ENCODE measurements around the gene EIF3F. TPM values are rescaled to one million over a fixed set of nuclear protein-coding genes. Genes with fewer than 3 reads are reported as not detected.

The EIF3F gene
- total and polyA plus RNA-seq, 9 of the 15 experiments (the other 6 are each of a cell fraction or from before 2014, with no cell fraction given), result 50.1 to 259 (median 135) TPM

GRCh38 chr11:8022876-8023275 lies 35.7 kb downstream of the EIF3F start:
- intact Hi-C loops (cut with micrococcal nuclease), result no loop called here
- Histone ChIP-seq H3K9ac (ENCODE audit: insufficient read depth in 1 of 2, low read depth in 2 of 2, low read length in 2 of 2) (no peak overlapping the region), H3K36me3 (ENCODE audit: control insufficient read depth, insufficient read depth, low read length) (no peaks in the 10 kb centered on the region), H2AFZ (ENCODE audit: low read depth, low read length) (no peak overlapping the region), H3K4me1 (replicated peaks in 1 of 2; ENCODE audit: control insufficient read depth in 2 of 2, insufficient read depth in 2 of 2, low read length in 2 of 2) (peaks cover 0 to 11% of the 10 kb centered on the region in 2 experiments; a peak in 2 of 5 replicates), H3K27me3 (ENCODE audit: control insufficient read depth in 2 of 2, insufficient read depth in 2 of 2, low read length in 2 of 2) (peaks cover 12 to 23% of the 10 kb centered on the region in 2 experiments; a peak in 4 of 5 replicates), H3K4me2 (ENCODE audit: insufficient read depth, low read length) (no peak overlapping the region), H3K27ac (ENCODE audit: extremely low read depth, low read depth, low read length) (no peak overlapping the region), H3K4me3 (no peak overlapping the region), H3K9me1 (ENCODE audit: control insufficient read depth, insufficient read depth, low read length) (no peaks in the 10 kb centered on the region), H4K20me1 (replicated peaks; ENCODE audit: control insufficient read depth, insufficient read depth, low read length) (no peaks in the 10 kb centered on the region), H3K9me3 (replicated peaks; ENCODE audit: control insufficient read depth, insufficient read depth, low read depth, low read length) (no peaks in the 10 kb centered on the region), H3K79me2 (ENCODE audit: control insufficient read depth, insufficient read depth, low read length) (no peaks in the 10 kb centered on the region)
- POLR2A ChIA-PET, result interaction anchor here (1.2 to 1.6 kb wide), 2 partner anchors 9 to 10 kb away, joined by 3 to 4 read pairs; no protein-coding TSS in a partner anchor
- DNase-seq (ENCODE audit: extremely low read depth in 1 of 4, low spot score in 3 of 4), result no peak
- 2% methylated on average over 2 of the region's 2 CpGs for WGBS (ENCODE audit: insufficient coverage, low coverage, missing lambda C conversion rate)
- in situ Hi-C loops (cut with MboI), result no loop called here
- no peak for FAIRE-seq
- no TSS peak for BruUV-seq (replicated peaks)
- CTCF ChIA-PET (ENCODE audit: low intra/inter-chr PET ratio), result no interaction called here
- no peak for ATAC-seq
- TF ChIP-seq MXD1 (CRISPR knock-in tag; IDR thresholded peaks at IDR 0.05; ENCODE audit: borderline replicate concordance, poor library complexity, severe bottlenecking) (no peak), PHB2 (IDR thresholded peaks at IDR 0.05; ENCODE audit: low read depth) (no peak), SFPQ (IDR thresholded peaks at IDR 0.05; ENCODE audit: low read depth, low read length) (no peak), STAT5A (IDR thresholded peaks at IDR 0.05; ENCODE audit: borderline replicate concordance, low read length) (no peak), POLR3G (IDR thresholded peaks at IDR 0.05; ENCODE audit: extremely low read depth, insufficient read length, insufficient replicate concordance) (no peak), RBM17 (IDR thresholded peaks at IDR 0.05; ENCODE audit: borderline replicate concordance, low read depth, low read length) (no peak), RBM34 (IDR thresholded peaks at IDR 0.05; ENCODE audit: borderline replicate concordance, insufficient read depth, low read length) (no peak), U2AF1 (optimal IDR thresholded peaks at IDR 0.05; ENCODE audit: low read depth, low read length) (no peak), SOX6 (IDR thresholded peaks at IDR 0.05) (no peak), E2F6 (IDR thresholded peaks at IDR 0.05; ENCODE audit: borderline replicate concordance in 1 of 2, extremely low read depth in 1 of 2, insufficient read depth in 1 of 2, insufficient read length in 1 of 2, low read depth in 1 of 2, low read length in 1 of 2, poor library complexity in 1 of 2, severe bottlenecking in 1 of 2) (no peak), SRSF9 (IDR thresholded peaks at IDR 0.05; ENCODE audit: borderline replicate concordance, low read depth, low read length) (no peak), BDP1 (IDR thresholded peaks at IDR 0.05; ENCODE audit: insufficient read depth, insufficient read length) (no peak), ZNF24 (IDR thresholded peaks at IDR 0.05) (no peak), ZNF23 (CRISPR knock-in tag; IDR thresholded peaks at IDR 0.05) (no peak), EGR1 (conservative IDR thresholded peaks at IDR 0.05) (no peak), MITF (IDR thresholded peaks at IDR 0.05) (no peak)
- TF ChIP-seq, protein P1, sequence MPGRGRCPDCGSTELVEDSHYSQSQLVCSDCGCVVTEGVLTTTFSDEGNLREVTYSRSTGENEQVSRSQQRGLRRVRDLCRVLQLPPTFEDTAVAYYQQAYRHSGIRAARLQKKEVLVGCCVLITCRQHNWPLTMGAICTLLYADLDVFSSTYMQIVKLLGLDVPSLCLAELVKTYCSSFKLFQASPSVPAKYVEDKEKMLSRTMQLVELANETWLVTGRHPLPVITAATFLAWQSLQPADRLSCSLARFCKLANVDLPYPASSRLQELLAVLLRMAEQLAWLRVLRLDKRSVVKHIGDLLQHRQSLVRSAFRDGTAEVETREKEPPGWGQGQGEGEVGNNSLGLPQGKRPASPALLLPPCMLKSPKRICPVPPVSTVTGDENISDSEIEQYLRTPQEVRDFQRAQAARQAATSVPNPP (IDR thresholded peaks at IDR 0.05; ENCODE audit: borderline replicate concordance, insufficient read depth, insufficient read length), result no peak

Data from K562 (cell line).